GM18505 (cell line): ENCODE measurements around the gene BCAS3.
"Not testable (repeated sequence)": the region's sequence is repeated elsewhere in the genome, so short reads cannot be mapped to it uniquely, and the experiment has no call there.

Experiments
- ATAC-seq: cut with Tn5 transposase; IDR thresholded peaks from one replicate; pipeline ENCODE4 v1.9.1; 2021; ENCODE audit not compliant: unreplicated experiment
- POLR2A ChIP-seq: IDR thresholded peaks from 4 replicates; pipeline ENCODE4 v1.6.1; 2011; ENCODE audit warnings: borderline replicate concordance; ENCODE audit not compliant: insufficient read depth, insufficient read length; ENCODE audit errors: extremely low read depth

BCAS3 gene

DNA sequence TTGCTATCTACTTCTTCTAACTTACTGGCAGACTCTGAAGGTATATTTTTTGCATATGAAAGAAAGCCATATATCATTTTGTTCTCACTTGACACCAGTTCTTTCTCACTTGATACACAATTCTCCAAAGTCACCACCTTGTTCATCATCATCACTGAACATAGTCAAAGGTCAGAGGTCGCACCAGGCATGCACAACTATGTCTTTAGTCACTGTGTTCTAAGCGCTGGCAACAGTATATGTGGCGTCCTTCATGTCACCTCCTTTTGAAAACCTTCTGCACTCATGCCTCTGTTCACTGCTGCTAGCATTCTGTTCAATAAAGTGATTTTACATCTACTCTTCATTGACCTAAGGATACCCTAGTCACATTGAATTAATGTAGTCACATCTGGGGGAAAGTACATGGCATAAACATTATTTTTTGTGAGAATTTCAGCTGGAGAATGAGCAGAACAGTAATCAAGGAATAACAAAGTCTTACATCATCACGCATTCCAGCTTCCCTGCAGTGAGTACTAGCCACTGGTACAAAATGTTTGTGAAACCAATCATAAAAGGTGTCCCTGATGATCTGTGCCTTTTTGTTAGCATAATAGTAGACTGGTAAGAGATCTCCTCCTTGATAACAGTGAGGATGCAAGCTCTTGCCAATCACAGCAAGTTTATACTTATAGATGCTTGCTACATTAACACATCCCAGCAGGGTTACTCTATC, 754.1 kb downstream of the BCAS3 start:
- no peak for ATAC-seq
- TF ChIP-seq POLR2A = no peak

- no peak for TF ChIP-seq POLR2A
- ATAC-seq = no peak
Measured at GRCh38 chr17:61436273-61436672, 758.6 kb downstream of the BCAS3 start.

DNA sequence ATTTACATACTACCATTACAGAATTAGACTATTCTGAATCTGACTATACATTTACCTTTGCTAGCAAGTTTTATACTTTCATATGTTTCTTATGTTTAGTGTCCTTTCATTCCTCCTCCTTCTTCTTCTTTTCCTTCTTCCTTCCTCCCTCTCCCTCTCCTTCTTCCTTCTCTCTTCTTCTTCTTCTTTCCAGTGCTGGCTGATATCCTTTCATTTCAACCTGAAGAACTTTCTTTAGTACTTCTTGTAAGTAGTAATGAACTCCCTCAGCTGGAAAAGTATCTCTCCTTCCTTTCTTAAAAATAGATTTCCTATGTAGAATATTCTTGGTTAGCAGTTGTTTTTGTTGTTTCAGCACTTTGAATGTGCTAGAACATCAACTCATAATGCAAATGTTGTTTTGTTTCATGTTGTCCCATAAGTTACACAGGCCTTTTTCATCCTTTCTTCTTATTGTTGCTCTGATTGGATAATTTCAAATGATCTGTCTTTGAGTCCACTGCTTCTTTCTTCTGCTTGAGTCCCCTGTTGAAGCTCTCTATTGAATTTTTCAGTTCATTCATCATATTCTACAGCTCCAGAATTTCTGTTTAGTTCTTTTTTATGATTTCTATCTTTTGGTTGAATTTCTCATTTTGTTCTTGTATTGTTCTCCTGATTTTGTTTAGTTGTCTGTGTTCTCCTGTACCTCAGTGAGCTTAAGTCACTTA, 759.5 kb downstream of the BCAS3 start:
- no peak for ATAC-seq
- no peak for TF ChIP-seq POLR2A

- no peak for ATAC-seq
- no peak for TF ChIP-seq POLR2A
Measured at GRCh38 chr17:61440697-61441096, 763.0 kb downstream of the BCAS3 start.

- ATAC-seq = not testable (repeated sequence)
Measured at GRCh38 chr17:61441507-61441906, 763.9 kb downstream of the BCAS3 start.

- no peak for TF ChIP-seq POLR2A
- ATAC-seq = no peak
Measured at GRCh38 chr17:61442136-61442775, 764.6 kb downstream of the BCAS3 start.
